Measurements from ENCODE around the gene ZCCHC24. TPM values are rescaled to one million over a fixed set of nuclear protein-coding genes. Genes with fewer than 3 reads are reported as not detected.

Gene ZCCHC24
- total RNA-seq, 1 experiment from 2014 or later = 3.8 TPM

DNA sequence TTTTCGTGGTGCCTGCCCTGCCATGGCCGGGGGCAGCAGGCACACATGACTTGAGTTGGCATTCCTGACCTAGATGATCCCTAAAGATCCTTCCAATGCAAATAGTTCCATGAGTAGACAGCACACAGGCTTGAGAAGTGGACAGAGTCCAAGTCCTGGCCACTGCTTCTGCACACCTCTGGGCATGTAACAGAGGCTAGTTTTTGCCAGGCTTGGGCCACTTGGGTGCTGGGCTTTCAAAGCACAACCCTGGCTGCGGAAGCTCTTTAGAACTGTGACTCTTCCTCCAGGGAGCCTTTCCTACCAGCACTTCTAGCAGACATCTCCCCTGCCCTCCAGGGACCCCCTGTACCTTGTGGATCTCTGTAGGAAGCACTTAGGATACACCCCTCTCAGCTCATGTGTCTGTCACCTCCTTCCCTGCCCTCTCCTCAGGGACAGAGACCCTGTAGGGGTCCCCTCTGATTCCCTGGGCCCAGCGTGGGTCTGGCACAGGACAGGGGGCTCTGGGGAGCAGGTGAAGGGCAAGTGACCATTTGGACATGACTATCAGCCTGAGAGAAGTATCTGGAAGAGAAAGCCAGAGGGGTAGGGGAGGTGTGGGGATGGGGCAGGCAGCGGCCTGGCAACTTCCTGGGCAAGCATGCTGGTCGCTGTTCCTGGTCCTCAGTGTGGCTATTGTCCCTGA, 36.2 kb downstream of the ZCCHC24 start:
- H4K5ac ChIP-seq (ENCODE audit: insufficient read length, low read depth, low read length) = no peak overlapping the region
- no peaks in the 10 kb centered on the region for H3K9me3 Mint-ChIP-seq
- no peaks in the 10 kb centered on the region for H4K20me1 ChIP-seq (ENCODE audit: control insufficient read depth, insufficient read depth, insufficient read length)
- no peak overlapping the region for H2BK120ac ChIP-seq (ENCODE audit: low read depth, low read length, poor library complexity, severe bottlenecking)
- no peak overlapping the region for H4K8ac ChIP-seq (replicated peaks; ENCODE audit: insufficient read length, low read depth, low read length)
- TF ChIP-seq, protein P1, sequence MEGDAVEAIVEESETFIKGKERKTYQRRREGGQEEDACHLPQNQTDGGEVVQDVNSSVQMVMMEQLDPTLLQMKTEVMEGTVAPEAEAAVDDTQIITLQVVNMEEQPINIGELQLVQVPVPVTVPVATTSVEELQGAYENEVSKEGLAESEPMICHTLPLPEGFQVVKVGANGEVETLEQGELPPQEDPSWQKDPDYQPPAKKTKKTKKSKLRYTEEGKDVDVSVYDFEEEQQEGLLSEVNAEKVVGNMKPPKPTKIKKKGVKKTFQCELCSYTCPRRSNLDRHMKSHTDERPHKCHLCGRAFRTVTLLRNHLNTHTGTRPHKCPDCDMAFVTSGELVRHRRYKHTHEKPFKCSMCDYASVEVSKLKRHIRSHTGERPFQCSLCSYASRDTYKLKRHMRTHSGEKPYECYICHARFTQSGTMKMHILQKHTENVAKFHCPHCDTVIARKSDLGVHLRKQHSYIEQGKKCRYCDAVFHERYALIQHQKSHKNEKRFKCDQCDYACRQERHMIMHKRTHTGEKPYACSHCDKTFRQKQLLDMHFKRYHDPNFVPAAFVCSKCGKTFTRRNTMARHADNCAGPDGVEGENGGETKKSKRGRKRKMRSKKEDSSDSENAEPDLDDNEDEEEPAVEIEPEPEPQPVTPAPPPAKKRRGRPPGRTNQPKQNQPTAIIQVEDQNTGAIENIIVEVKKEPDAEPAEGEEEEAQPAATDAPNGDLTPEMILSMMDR (conservative IDR thresholded peaks at IDR 0.05) = no peak
- no peak overlapping the region for H3K56ac ChIP-seq (ENCODE audit: insufficient read length, low read depth, low read length)
- DNase-seq = no peak
- no peak overlapping the region for H3K9ac ChIP-seq (ENCODE audit: extremely low read depth, insufficient read length, low read length)
- H3K9me3 ChIP-seq (ENCODE audit: control insufficient read depth, low read depth, low read length) = no peaks in the 10 kb centered on the region
- no peak overlapping the region for H4K91ac ChIP-seq (ENCODE audit: insufficient read length, low read depth, low read length)
- H3K4me1 ChIP-seq (ENCODE audit: insufficient read depth, low read length) = peaks cover 6% of the 10 kb centered on the region; the same call in 1 of the 2 replicates
- peaks cover 1% of the 10 kb centered on the region; the same call in 1 of the 2 replicates for H3K27me3 Mint-ChIP-seq (ENCODE audit: low read depth)
- no peak overlapping the region for H3K18ac ChIP-seq (ENCODE audit: insufficient read length, low read depth, low read length)
- no peaks in the 10 kb centered on the region for H3K36me3 Mint-ChIP-seq (ENCODE audit: insufficient read depth in 1 of 3, low read depth in 3 of 3)
- no peak overlapping the region for H3K4ac ChIP-seq (ENCODE audit: low read depth, low read length)
- H2BK20ac ChIP-seq (ENCODE audit: low read depth, low read length, poor library complexity, severe bottlenecking) = no peak overlapping the region
- no peak overlapping the region for H2BK5ac ChIP-seq (ENCODE audit: insufficient read length, low read length)
- no peaks in the 10 kb centered on the region for H3K27me3 ChIP-seq (ENCODE audit: insufficient read depth, low read length)
- no peaks in the 10 kb centered on the region for H3K23me2 ChIP-seq (ENCODE audit: insufficient read length, low read depth, low read length, poor library complexity, severe bottlenecking)
- H3K79me2 ChIP-seq (ENCODE audit: insufficient read depth, low read length) = no peaks in the 10 kb centered on the region
- H3K27ac ChIP-seq (ENCODE audit: insufficient read length, low read depth, low read length) = no peak overlapping the region
- no peak overlapping the region; a peak in 1 of 7 replicates for H3K27ac Mint-ChIP-seq
- H3K23ac ChIP-seq (ENCODE audit: insufficient read length, low read depth, low read length) = no peak overlapping the region
- no peak overlapping the region for H3T11ph ChIP-seq (ENCODE audit: low read length)
- H2BK15ac ChIP-seq (ENCODE audit: low read depth, low read length) = no peak overlapping the region
- H3K4me1 Mint-ChIP-seq = peaks cover 14 to 20% of the 10 kb centered on the region in 2 experiments
- no peak overlapping the region for H3K4me3 Mint-ChIP-seq
- no peak overlapping the region for H3K4me2 ChIP-seq (ENCODE audit: insufficient read depth, insufficient read length, low read length)
- H2AK5ac ChIP-seq (ENCODE audit: insufficient read length, low read length) = no peak overlapping the region
- H2BK12ac ChIP-seq (ENCODE audit: insufficient read length, low read depth, low read length) = no peak overlapping the region
- no CpG with 5 or more reads among the region's 6 CpGs for WGBS (ENCODE audit: extremely low coverage, insufficient read length, low lambda C conversion rate)
- H2AFZ ChIP-seq (ENCODE audit: low read length) = no peak overlapping the region
- no peak overlapping the region for H3K14ac ChIP-seq (ENCODE audit: insufficient read depth, low read length)
- H3K79me1 ChIP-seq (ENCODE audit: insufficient read depth, low read depth, low read length, poor library complexity, severe bottlenecking) = no peaks in the 10 kb centered on the region
